ENCODE results near the gene COL21A1.

COL21A1 gene

DNA sequence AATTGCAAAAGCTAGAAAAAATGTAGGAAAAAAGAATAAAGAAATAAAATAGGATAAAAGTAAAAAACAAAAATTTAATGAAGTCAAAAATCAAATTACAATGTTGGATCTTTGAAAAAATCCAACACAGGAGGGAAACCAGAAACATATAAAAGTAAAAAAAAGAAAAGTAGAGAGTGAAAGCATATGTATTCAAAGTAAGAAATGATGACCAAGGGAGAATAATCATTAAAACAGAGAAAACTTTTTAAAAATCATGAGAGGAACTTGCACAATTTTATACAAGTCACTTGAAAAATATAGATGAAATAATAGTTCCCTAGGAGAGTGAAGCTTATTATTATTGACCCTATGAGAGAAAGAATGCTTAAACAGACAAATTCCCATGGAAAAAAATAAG is 138.2 kb downstream of the COL21A1 start:
- no peak for DNase-seq (ENCODE audit: low read depth)

DNA sequence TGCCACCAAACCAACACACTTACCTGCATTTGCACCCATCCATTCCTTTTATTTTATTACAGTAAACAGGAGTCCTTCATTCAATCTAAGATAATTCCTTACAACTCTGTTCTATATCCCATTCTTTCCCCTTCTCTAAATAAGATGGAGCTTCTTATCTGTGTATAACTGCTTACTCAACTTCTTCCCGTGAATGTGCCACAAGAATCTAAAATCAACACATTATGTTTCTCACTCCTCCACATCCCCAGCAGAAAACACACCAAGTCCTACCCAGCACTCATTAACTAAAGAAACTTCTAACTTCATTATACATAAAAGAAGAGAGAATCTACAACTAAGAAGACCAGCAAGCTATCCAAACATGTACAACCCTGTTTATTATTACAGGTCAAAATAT is 141.1 kb downstream of the COL21A1 start:
- DNase-seq (ENCODE audit: low read depth) = peak; percentile 55

DNA sequence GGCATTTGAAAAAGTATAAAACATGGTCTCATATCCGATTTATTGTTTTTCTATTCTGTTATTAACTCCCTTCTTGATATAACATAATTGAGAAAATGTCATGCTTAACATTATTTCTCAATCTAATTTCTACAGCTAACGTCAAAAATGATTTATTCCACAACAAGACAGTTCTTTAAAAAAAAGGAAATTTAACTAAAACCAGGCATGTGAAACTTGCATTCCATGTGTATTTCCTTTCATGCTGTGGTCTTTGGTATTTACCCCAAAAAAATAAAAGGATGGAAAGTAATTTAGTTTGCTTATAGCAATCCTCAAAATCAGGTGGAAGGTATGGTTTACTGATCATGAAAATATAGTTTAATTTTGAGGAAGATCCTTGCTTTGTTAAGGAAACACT is 142.8 kb downstream of the COL21A1 start:
- no peak for DNase-seq (ENCODE audit: low read depth)

DNA sequence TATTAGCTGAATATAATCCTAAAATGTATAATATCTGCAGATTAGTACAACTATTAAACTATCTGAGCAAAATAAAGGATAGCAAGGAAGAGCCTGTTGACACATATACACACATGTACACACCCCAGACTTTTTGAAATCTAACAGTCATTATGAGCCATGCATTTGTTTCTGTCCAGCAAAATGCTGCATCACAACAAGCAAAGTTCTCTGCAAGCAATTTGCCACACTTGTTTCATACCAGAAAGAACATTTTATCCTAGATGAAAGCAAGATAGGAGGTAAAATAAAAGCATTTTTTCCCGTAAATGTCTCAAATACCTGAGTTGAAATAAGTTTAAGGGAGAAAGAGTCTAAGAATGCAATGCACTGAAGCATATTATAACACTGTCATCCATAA is 145.2 kb downstream of the COL21A1 start:
- peak; percentile 52 for DNase-seq (ENCODE audit: low read depth)

DNA sequence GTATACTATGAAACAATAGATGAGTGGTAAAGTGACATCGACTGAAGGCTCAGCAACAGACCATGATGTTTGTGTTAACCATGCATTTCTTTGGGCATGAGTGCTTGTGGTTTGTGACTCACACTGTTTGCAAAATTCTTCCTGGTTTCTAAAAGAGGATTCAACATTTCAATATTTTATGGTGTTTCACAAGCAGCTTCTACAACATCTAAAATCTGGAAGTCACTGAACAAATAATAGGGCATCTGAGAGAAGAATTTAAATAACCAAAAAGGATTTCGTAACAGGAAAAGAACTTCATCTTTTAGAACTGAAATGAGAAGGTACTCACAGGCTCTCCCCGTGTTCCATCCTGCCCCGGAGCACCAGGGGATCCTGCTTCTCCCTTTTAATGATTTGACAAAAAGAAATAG is 146.2 kb downstream of the COL21A1 start:
- DNase-seq (ENCODE audit: low read depth) = peak; percentile 97

DNA sequence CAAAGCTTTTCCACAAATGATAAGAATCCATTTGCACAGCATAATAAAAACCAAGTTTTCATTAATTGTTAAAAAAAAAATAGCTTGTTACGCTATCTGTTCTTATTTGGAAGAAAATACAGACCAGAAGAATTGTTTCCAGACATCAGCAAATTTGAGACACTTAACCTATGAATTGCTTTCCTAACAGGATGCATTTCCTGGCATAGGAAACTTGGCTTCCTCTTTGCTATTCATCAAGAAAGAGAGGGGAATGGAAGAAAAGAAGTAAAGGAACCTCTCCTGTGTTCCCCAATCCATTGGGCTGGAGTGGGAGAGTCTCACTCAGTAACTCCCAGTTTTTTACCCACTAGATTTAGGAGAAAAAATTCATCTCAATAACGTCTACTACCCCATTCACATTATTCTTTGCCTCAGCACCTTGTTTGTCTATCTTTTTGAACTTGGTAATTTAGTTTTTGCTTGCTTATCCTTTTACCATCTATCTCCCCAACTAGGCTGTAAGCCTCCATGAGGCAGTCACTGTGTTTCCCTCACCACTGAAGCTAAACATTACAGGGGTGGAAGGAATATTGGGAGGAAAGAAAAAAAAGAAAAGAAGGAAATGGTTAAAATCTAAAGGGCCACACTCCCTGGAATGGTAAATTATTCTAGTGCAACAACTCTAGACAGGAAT is 150.3 kb downstream of the COL21A1 start:
- DNase-seq (ENCODE audit: low read depth) = no peak

DNA sequence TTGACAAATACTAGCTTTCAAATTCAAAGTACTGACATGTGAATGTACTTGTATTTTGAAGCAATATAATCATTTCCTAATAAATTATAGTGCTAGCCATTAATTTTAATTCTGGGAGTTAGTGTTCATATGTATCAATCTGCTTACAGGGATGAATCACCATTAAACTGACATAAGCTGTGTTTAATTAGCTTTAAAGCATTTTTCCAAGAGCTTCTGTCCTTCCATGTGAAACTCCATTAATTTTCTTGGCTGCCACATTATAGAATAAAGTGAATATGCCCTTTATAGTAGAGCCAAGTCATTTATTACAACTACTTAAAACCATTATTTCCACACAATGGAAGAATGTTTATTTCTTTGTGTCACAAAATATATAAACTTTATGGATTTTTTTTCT is 150.8 kb downstream of the COL21A1 start:
- DNase-seq (ENCODE audit: low read depth) = no peak

DNA sequence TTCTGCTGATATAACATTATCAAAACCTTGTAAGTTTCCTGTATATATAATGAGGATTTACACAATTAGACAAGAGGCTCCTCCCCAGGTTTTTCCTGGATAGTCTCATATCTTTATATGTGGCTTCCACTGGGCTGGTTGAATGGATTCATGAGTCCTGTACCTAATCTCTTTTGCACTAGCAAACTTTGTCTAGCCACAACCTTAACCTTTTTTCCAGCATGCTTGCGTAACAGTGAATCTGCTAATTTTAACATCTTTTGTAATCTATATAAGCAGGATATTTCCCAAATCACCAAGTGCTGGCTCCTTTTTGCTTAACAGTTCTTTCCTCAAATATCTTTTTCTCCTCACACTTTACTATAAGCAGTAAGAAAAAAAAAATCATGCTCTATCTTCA is 153.6 kb downstream of the COL21A1 start:
- DNase-seq (ENCODE audit: low read depth) = no peak

DNA sequence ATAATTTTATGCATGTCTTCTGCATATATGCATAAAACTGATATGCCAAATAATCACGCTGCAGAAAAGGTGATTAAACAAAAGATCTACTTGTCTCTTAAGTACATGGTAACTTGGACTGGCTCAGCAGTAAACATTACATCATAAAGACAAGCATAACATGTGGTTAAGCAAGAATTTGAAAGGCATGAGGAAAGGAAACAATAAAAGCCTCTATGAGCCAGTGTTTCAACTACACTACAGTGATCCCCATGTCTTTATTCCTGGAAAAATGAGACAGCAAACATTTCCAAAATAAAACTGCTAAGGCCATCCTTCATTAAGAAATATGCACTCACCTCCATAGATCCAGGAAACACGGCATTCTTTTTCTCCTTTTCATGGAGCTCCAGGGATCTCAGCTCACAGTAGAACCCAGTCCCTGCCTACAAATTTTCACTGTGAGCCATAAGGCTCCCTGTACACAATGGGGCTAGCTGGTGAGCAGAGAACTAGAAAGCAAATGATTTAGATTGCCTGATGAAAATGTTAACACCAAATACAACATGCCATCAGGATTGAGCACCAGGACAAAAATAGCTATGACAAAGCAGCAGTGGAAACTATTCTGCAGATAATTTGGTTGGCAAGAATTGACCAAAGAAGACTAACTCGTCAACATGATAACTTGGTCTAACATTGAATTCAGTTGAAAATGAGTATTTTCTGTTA is 156.1 kb downstream of the COL21A1 start:
- DNase-seq (ENCODE audit: low read depth) = peak; percentile 96

DNA sequence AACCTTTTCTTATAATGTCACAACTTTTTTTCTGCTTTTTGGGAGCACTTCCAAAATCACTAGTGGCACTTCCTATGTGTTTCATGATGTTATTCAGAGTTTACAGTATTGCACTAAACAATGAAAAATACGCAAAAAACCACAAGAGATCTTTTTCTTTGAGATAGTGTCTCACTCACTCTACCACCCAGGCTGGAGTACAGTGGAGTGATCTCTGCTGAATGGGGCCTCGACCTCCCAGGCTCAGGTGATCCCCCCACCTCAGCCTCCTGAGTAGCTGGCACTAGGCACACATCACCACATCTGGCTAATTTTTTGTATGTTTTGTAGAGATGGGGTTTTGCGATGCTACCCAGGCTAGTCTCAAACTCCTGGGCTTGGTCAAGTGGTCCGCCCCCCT is 158.7 kb downstream of the COL21A1 start:
- DNase-seq (ENCODE audit: low read depth) = no peak

DNA sequence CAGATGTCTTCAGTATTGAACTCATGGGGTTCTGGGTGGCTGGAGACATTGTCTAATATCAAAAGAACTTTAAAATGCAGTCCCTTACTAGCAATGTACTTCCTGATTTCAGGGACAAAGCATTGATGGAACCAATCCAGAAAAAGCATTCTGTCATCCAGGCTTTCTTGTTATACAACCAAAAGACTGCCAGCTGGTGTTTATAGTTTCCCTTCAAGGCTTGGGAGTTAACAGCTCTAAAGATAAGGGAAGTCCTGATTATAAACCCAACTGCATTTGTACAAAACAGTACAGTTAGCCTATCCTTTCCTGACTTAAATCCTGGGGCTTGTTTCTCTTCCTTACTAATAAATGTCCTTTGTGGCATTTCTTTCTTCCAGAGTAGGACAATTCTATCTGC is 160.0 kb downstream of the COL21A1 start:
- peak; percentile 52 for DNase-seq (ENCODE audit: low read depth)

DNA sequence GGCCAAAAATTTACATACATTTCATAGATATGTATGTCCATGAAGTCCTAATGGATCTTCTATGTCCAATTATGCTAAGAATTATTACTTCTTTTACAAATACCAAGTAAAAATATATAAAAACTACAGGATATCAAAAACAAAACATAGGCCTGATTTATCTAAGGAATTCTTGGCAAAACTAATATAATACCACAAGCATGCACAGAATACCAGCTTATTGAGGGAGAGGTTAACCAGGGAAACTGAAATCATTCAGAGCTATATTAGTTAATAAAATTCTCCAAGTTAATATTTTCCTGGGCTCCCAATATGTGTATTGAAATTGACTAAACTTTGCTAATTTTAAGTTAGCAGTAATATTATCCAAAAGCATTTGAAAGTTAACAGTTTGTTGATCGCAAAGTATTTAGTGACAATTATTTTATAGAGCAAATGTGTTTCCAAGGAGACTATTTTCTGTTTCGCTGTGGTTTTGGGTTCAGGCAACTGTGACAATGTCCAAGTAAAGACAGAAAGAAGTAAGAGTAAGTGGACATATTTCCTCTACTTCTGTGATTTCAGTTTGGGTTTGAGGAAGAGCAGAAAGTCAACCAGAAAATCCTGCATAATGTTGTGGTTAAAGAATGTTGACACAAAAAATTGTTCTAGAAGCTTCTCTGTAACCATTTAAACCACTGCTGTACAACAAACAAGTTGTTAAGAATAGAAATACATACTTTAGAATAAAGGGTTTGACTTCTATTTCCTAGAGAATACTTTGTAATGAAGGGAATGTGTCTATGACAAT is 167.4 kb downstream of the COL21A1 start:
- peak; percentile 72 for DNase-seq (ENCODE audit: low read depth)

DNA sequence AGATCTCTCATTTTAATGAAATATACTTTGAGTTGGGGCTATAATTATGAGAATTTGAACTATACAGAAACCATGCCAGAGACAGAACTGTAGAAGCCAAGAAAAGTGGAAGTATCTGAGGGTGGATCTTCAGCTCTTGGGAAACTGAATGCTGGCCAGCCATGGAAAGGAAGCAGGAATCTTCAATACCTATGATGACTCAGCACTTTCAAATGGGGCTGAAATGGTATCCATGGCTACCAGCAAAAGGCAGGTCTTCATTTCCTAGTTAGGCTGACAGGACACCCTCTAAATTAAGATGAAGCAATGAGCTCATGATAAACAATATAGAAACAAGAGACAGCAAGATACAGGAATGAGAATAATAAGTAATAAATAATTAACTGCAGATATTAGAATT is 171.3 kb downstream of the COL21A1 start:
- DNase-seq (ENCODE audit: low read depth) = peak; percentile 37

DNA sequence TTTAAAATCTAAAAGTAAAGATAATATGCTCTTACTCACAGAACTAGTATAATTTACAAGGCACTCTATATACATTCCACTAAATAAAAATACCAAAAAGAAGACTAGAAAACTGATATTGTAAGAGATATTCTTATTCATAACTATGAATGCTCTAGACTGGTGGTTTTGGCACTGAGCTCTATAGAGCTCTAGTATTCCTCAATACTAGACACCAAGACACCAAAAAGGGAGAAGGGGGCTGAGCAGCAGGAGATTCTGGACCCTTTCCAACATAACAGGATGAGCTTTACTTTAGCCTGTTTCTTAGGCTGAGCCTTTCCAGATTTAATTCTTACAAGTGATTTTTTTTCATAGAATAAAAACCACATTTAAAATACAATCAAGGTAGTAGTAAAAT is 173.6 kb downstream of the COL21A1 start:
- DNase-seq (ENCODE audit: low read depth) = no peak

DNA sequence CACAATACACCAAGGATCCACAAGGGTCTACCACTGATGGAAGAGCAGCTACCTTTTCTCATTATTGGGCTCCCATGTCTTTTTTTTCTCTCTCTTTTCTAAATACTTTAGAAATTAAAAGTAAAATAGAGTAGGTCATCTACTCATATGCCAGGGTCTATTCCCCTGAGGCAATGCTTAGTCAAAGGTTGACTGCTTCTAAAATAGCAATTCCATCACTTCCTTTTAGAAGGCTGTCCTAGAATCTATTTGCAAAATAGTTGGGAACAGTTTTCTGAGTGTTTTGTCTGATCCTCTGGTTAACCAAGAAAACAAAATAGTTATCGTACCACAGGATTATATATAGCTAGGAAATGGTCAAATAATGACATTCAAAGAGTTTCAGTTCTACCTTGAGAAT is 174.1 kb downstream of the COL21A1 start:
- DNase-seq (ENCODE audit: low read depth) = no peak

DNA sequence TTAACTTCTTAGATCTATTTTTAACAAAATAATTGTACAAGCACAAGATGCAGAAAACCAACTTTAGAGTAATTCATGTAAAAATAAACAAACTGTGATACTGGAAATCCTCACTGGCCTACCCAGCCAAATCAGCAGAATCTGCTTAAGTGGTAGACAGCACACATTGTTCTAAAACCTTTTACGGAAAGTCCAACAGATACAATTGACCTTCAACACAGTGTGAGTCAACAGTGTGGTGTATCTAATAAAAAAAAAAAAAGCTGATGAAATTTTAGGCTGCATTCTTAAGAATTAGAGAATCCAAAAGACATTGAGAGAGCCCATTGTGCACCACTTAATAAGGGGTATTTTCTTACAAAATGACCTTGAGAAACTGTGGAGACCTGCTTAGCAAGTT is 174.5 kb downstream of the COL21A1 start:
- peak; percentile 83 for DNase-seq (ENCODE audit: low read depth)

DNA sequence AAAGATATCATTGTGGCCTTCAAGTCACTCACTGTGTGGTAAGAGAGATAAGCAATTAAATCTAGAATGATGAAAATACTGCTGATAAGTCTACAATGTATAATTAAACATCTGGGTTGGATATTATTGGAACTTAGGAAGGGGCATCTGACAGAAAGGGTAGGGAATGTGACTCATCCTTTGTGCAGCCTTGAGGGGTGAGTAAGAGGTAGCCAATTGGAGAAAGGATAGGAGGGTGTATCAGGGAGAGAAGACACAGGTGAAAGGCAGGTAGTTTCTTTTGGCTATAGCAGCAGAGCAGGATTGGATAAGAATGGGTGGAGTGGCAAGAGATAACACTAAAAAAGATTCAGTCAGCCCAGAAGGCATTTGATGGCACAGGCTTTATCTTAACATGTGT is 182.0 kb downstream of the COL21A1 start:
- DNase-seq (ENCODE audit: low read depth) = no peak

DNA sequence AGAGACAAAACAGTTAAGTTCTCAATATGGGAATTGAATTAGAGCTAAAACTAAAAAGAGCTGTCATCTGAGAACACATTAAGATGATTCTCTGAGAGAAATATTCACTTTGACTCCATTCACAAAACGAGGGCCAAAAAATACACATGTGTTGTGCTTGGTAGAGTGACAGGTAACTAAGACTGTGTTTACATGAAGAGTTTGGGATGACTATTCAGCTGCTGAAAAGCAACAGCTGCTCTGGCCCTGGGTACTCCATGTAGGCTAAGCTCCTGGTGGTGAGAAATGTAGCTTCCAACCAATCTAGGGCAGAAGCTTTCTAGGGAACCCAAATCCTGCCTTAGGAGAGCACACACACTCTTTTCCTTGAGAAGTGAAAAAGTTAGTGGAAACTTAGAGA is 184.5 kb downstream of the COL21A1 start:
- DNase-seq (ENCODE audit: low read depth) = no peak

DNA sequence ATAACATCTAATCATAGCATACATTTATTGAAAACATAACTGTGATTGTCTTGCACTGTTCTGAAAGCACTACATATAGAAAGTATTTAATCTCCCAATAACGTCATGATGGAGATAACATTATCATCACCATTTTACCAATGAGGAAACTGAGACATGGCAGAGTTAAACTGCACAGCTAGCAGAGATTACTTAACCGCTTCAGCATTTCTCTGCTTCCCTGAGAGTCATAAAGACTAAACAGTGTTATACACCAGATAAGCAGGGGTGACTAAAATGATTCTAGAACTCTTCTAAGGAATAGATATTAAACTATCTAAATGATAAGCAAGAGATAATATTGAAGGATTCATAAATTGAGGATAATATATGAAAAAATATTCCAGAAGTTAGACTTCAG is 188.7 kb downstream of the COL21A1 start:
- peak; percentile 56 for DNase-seq (ENCODE audit: low read depth)

DNA sequence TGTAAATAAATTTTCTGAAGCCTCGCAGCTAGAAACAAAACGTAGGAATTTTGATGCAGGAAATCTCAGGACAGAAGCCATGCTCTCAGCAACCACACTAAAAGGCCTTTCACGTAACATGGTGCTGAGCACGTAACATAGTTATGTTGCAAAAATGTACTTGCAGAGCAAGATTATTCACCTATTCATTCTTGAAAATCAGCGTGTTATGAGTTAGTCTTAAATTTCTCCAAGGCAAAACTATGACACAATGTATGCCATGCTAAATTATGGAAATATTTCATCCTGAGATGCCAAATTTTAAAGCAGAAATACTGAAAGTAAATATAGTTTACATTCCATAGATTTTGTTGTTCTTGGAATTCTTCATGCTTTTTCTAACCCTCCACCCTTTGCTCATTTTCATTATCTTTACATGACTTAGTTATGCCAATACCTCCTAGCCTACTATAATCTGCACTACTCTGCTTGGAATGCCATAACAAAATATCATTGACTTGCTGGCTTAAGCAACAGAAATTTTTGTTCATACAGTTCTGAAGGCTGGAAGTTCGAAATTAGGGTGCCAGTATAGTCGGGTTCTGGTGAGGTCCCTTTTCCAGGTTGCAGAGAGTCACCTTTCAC is 192.2 kb downstream of the COL21A1 start:
- DNase-seq (ENCODE audit: low read depth) = peak; percentile 75

DNA sequence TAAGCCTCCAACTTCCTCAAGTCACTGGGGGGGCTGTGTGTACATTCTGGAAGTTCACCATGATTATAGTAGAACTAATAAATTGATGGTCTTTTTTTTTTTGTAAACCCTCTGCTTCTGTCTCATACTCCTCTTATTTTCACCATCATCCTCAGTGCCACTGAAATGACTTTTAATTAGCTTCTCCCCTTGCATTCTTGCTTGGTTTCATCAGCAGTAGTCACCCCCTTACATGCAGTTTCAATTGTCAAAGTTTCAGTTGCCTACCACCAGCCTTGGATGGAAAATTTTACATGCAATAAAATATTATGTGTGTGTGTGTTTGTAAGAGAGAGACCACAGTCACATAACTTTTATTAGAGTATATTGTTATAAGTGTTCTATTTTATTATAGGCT is 196.2 kb downstream of the COL21A1 start:
- DNase-seq (ENCODE audit: low read depth) = no peak

DNA sequence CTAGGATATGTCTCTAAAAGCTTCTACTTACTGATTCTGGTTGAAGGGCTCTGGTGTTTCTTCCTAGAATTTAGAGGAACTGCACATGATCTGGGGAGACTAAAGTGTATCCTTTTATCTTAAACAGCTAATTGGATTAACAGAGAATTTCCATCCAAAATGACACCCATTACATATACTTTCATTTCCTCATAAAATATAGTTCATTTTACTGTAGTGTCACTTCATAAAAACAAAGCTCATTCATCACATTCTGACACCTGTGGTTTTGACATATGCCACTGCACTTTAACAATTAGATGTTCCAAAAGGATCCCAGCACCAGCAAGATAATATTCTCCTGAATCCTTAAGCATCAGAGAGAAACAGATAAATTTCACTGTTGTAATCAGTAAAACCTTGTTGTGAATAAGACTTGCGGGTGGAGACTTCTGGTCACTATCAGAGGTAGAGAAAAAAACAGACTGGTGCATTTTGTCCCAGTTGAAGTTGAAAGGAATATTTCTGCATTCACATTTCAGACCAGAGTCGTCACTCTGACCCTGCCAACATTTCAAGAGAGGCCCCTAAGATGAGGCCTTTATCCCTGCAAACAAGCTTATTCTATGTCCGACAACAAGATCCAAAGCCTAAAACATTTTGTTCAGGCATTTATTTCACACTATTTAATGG is 196.7 kb downstream of the COL21A1 start:
- DNase-seq (ENCODE audit: low read depth) = peak; percentile 59
